OCI-LY7 (cell line): Measurements from ENCODE around the gene NOXRED1.

ENCODE experiments used
- EZH2phosphoT487 ChIP-seq: fragments of 200-600 bp; sonication (generic); IDR thresholded peaks from 2 replicates; pipeline ENCODE4 v1.6.1; 2018; ENCODE audit warnings: low read depth, borderline replicate concordance, mild to moderate bottlenecking, mixed run types, antibody characterized with exemption, low read length, moderate library complexity, mixed read lengths
- TF ChIP-seq, protein P1 (sequence below): fragments of 200-600 bp; sonication (generic); conservative IDR thresholded peaks from 2 replicates; pipeline ENCODE4 v1.5.1; 2014; ENCODE audit warnings: mild to moderate bottlenecking, antibody characterized with exemption, low read length, moderate library complexity, mixed read lengths

DNA sequence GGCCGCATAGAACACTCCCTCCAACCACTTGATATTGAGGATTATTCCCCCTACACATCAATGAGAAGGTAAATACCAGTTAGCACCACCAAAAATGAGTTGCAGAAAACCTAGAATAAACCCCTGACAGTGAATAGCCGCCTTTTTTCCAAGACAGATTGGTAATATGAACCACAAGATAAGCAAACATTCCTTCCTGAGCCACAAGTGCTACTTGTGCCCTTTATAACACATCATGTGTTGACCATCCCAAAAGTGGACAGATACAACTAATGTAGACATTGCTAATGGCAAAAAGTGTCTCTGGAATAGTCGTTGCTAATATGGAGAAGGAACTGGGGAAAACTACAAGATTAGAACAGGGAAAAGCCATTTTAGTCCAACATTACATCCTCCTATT, 17.2 kb downstream of the NOXRED1 start:
- TF ChIP-seq, protein P1, sequence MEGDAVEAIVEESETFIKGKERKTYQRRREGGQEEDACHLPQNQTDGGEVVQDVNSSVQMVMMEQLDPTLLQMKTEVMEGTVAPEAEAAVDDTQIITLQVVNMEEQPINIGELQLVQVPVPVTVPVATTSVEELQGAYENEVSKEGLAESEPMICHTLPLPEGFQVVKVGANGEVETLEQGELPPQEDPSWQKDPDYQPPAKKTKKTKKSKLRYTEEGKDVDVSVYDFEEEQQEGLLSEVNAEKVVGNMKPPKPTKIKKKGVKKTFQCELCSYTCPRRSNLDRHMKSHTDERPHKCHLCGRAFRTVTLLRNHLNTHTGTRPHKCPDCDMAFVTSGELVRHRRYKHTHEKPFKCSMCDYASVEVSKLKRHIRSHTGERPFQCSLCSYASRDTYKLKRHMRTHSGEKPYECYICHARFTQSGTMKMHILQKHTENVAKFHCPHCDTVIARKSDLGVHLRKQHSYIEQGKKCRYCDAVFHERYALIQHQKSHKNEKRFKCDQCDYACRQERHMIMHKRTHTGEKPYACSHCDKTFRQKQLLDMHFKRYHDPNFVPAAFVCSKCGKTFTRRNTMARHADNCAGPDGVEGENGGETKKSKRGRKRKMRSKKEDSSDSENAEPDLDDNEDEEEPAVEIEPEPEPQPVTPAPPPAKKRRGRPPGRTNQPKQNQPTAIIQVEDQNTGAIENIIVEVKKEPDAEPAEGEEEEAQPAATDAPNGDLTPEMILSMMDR = no peak
- TF ChIP-seq EZH2phosphoT487 = no peak
